MCF 10A (cell line): ENCODE results near the gene PARD3B. TPM values are rescaled to one million over a fixed set of nuclear protein-coding genes. Genes with fewer than 3 reads are reported as not detected.

Experiments
- BruUV-seq: library from RNA; stranded (reverse); fragments of 400-500 nt; replicated peaks from 2 replicates; lab custom pipeline; 2021; lab: Mats Ljungman, UMichigan
- CTCF ChIA-PET: fragments of 300-600 bp; sonication (Branson Sonifier 250); formaldehyde crosslinking; extraction: SDS; loops from one replicate; lab custom pipeline; 2021; ENCODE audit warnings: antibody characterized with exemption, inconsistent platforms; lab: Yijun Ruan, JAX
- POLR2A ChIA-PET: fragments of 300-600, 350-650 bp; sonication (Branson Sonifier 250); formaldehyde crosslinking; extraction: SDS; loops from one replicate; lab custom pipeline; 2020; ENCODE audit warnings: antibody characterized with exemption, inconsistent platforms; lab: Yijun Ruan, JAX
- DNase-seq: peaks from one replicate; pipeline ENCODE4 v3.0.0-alpha.2; 2018; ENCODE audit not compliant: unreplicated experiment
- H3K27ac Mint-ChIP-seq: one replicate; pipeline ENCODE4 v1.8.0; 2022; ENCODE audit warnings: mild to moderate bottlenecking, low read depth, mixed read lengths; ENCODE audit not compliant: unreplicated experiment
- H3K27me3 Mint-ChIP-seq: one replicate; pipeline ENCODE4 v1.8.0; 2022; ENCODE audit warnings: mixed read lengths; ENCODE audit not compliant: insufficient read depth, unreplicated experiment
- H3K36me3 Mint-ChIP-seq: one replicate; pipeline ENCODE4 v1.8.0; 2022; ENCODE audit warnings: mild to moderate bottlenecking, moderate library complexity, mixed read lengths; ENCODE audit not compliant: insufficient read depth, unreplicated experiment
- H3K4me1 Mint-ChIP-seq: one replicate; pipeline ENCODE4 v1.8.0; 2022; ENCODE audit warnings: mixed read lengths; ENCODE audit not compliant: insufficient read depth, unreplicated experiment
- H3K4me3 Mint-ChIP-seq: one replicate; pipeline ENCODE4 v1.8.0; 2022; ENCODE audit warnings: mild to moderate bottlenecking, moderate library complexity, mixed read lengths; ENCODE audit not compliant: unreplicated experiment
- H3K9me3 Mint-ChIP-seq: one replicate; pipeline ENCODE4 v1.8.0; 2022; ENCODE audit warnings: mixed read lengths; ENCODE audit not compliant: unreplicated experiment
- intact Hi-C: fragments of 100-400 bp; cut with micrococcal nuclease; formaldehyde crosslinking; loops from 2 replicates; pipeline ENCODE4 v1.14.1; 2022
- total RNA-seq: library from RNA; stranded (reverse); gene quantifications from 2 replicates; pipeline ENCODE4 v1.2.3, GENCODE V29; 2022
- TF ChIP-seq, protein P1 (sequence below): fragments of 200-600 bp; IDR thresholded peaks from one replicate; pipeline ENCODE4 v1.8.0; 2022; ENCODE audit warnings: antibody characterized with exemption, mild to moderate bottlenecking; ENCODE audit not compliant: unreplicated experiment

PARD3B gene
- total RNA-seq, 1 experiment from 2014 or later: 11.6 TPM

DNA sequence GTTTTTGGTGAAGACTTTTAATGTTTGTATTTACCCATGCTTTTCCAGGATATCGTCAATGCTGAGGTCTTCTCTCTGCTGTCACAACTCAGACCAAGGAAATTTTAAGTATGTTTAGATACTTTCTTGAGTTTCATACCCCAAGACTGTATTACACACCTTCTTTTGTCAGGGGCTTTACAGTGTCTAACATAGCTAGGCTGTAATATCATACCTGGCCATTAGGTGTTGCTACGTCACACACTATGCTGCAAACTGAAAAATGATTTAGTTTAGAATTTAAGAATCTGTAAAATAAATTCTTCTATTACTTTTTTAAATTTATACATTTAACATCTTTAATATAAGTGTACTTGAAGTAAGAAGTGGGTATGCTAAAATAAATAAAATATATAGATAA, 778.7 kb downstream of the PARD3B start:
- no peaks in the 10 kb centered on the region for H3K9me3 Mint-ChIP-seq
- BruUV-seq: no TSS peak

DNA sequence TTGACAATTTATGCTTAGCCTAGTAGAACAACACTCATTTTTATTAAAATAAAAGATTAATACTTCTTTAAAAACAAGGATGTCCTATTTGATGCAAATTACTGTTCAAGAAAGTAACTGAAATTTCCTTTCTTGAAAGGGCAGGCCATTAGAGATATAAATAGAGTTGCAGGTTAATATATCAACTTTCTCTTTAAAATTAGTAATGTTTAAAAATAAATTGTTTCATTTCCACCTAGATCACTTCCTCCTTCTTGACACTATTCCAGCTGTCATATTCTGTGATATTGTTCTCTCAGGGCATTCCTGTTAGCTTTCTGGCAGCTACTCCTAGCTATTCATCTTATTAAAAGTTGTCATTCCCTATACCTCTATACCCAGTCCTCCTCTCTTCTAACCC, 779.1 kb downstream of the PARD3B start:
- Mint-ChIP-seq H3K27ac (no peak overlapping the region), H3K27me3 (no peaks in the 10 kb centered on the region), H3K4me1 (peaks cover 5% of the 10 kb centered on the region), H3K9me3 (no peaks in the 10 kb centered on the region), H3K4me3 (no peak overlapping the region), H3K36me3 (no peaks in the 10 kb centered on the region)
- ChIA-PET POLR2A (interaction anchor here (0.6 kb wide), 1 partner anchor 123 kb away, joined by 3 read pairs; no protein-coding TSS in a partner anchor), CTCF (interaction anchor here (0.7 to 4.1 kb wide), 6 partner anchors 15 to 354 kb away, joined by 3 to 30 read pairs (median 3); no protein-coding TSS in a partner anchor)
- intact Hi-C loops: loop anchor here (1.0 kb wide), 1 partner anchor 352 kb away; no protein-coding TSS in a partner anchor
- no TSS peak for BruUV-seq
- TF ChIP-seq, protein P1, sequence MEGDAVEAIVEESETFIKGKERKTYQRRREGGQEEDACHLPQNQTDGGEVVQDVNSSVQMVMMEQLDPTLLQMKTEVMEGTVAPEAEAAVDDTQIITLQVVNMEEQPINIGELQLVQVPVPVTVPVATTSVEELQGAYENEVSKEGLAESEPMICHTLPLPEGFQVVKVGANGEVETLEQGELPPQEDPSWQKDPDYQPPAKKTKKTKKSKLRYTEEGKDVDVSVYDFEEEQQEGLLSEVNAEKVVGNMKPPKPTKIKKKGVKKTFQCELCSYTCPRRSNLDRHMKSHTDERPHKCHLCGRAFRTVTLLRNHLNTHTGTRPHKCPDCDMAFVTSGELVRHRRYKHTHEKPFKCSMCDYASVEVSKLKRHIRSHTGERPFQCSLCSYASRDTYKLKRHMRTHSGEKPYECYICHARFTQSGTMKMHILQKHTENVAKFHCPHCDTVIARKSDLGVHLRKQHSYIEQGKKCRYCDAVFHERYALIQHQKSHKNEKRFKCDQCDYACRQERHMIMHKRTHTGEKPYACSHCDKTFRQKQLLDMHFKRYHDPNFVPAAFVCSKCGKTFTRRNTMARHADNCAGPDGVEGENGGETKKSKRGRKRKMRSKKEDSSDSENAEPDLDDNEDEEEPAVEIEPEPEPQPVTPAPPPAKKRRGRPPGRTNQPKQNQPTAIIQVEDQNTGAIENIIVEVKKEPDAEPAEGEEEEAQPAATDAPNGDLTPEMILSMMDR: no peak
- no peak for DNase-seq

More for the DNA sequence above, 778.7 kb downstream of the PARD3B start:
- TF ChIP-seq, protein P1: peak; percentile 74
- Mint-ChIP-seq H3K36me3 (no peaks in the 10 kb centered on the region), H3K4me1 (peaks cover 5% of the 10 kb centered on the region), H3K27ac (no peak overlapping the region), H3K27me3 (no peaks in the 10 kb centered on the region), H3K4me3 (no peak overlapping the region)
- intact Hi-C loops: loop anchor here (1.0 kb wide), 1 partner anchor 352 kb away; no protein-coding TSS in a partner anchor
- ChIA-PET POLR2A (interaction anchor here (0.5 to 0.6 kb wide), 2 partner anchors 123 to 201 kb away, joined by 3 read pairs; no protein-coding TSS in a partner anchor), CTCF (interaction anchor here (0.6 to 4.1 kb wide), 9 partner anchors 17 to 1059 kb away, joined by 3 to 30 read pairs (median 4); no protein-coding TSS in a partner anchor)
- peak; percentile 25 for DNase-seq

DNA sequence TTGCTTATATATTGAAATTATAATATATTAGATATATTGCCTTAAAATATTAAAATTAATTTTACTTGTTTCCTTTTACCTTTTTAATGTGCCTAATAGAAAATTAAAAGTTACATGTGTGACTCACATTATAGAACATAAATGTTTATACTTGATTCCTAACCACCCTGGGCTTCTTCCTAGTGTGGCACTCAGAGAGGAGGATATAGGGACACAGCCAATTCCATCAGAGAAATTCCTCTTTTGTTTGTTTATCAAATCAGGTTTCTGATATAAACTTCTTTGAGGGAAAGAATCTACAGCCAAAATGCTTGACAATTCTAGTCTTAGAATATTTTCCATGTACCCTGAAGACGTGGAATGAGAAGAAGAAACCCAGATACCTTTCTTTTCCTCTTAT, 788.1 kb downstream of the PARD3B start:
- DNase-seq: no peak
- TF ChIP-seq, protein P1: no peak
- CTCF ChIA-PET: no interaction called here
- no TSS peak for BruUV-seq
- Mint-ChIP-seq H3K36me3 (no peaks in the 10 kb centered on the region), H3K27ac (no peak overlapping the region), H3K4me1 (no peaks in the 10 kb centered on the region), H3K9me3 (peaks cover 14% of the 10 kb centered on the region), H3K4me3 (no peak overlapping the region), H3K27me3 (no peaks in the 10 kb centered on the region)
- POLR2A ChIA-PET: no interaction called here
- intact Hi-C loops: no loop called here

DNA sequence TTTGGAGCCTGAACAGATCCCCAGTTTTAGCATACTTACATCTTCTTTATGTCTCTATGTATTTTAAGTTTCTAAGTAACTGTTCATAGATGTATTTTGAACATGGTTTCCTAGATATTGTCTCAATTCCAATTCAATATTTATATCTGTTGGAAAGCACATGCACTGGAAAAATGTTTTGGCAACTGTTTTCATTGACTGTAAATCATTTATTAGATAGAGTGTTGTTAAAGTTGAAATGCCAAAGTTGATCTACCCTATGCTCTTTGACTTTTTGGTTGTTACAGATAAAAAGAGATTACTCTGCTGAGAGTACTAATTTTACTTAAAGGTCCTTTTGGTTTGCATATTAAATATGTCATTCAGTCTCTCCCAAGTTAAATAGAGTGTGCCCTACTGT, 792.0 kb downstream of the PARD3B start:
- Mint-ChIP-seq H3K4me3 (no peak overlapping the region), H3K27ac (no peak overlapping the region), H3K27me3 (no peaks in the 10 kb centered on the region), H3K36me3 (no peaks in the 10 kb centered on the region), H3K4me1 (no peaks in the 10 kb centered on the region), H3K9me3 (peaks cover 22% of the 10 kb centered on the region)
- BruUV-seq: no TSS peak
- ChIA-PET CTCF (interaction anchor here (0.6 kb wide), 1 partner anchor 319 kb away, joined by 3 read pairs; no protein-coding TSS in a partner anchor), POLR2A (no interaction called here)
- TF ChIP-seq, protein P1: no peak
- intact Hi-C loops: no loop called here
- no peak for DNase-seq
